ENCODE data around the gene TVP23C. TPM values are rescaled to one million over a fixed set of nuclear protein-coding genes. Genes with fewer than 3 reads are reported as not detected.

TVP23C gene
- total RNA-seq, 2 donors from 2014 or later, result 30.7 to 73.2 TPM

DNA sequence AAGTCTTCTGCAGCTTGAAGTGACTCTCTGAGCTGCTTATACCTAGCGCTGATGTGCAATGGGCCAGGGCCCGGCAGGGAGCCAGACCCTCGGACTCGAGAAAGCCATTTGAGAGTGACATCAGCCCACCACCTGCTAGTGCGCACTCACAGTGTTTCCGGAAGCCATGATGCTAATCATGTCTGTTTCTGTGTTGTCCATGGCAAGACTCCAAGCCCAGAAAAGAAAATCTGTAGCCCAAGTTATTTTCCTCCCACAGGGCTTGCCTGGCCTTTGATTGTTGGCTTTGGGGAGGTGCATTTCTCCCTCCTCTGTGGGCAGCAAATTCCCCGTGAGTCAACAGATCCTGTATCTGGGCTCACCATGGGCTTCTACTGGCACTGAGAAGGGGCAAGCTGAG, 94.0 kb downstream of the TVP23C start:
- Histone ChIP-seq H3K9ac (ENCODE audit: extremely low read depth, low read length, poor library complexity, severe bottlenecking) (no peak overlapping the region), H3K4me3 (ENCODE audit: low read length) (no peak overlapping the region), H3K27me3 (ENCODE audit: control insufficient read depth, insufficient read depth, low read length, poor library complexity, severe bottlenecking) (no peaks in the 10 kb centered on the region), H3K36me3 (ENCODE audit: control insufficient read depth, insufficient read depth, low read length) (peaks cover 60% of the 10 kb centered on the region), H3K9me3 (ENCODE audit: control insufficient read depth, low read length) (no peaks in the 10 kb centered on the region), H3K4me1 (ENCODE audit: control insufficient read depth, insufficient read depth, low read length) (peaks cover 6% of the 10 kb centered on the region), H3K27ac (ENCODE audit: low read depth, low read length) (no peak overlapping the region)
- WGBS, 2 experiments (ENCODE audit: insufficient coverage in 1 of 2, insufficient read length in 1 of 2), result 95% methylated on average over 7 of the region's 7 CpGs
- Mint-ChIP-seq H3K4me1 (peaks cover 8% of the 10 kb centered on the region), H3K4me3 (no peak overlapping the region), H3K9me3 (no peaks in the 10 kb centered on the region), H3K27ac (no peak overlapping the region), H3K27me3 (ENCODE audit: insufficient read depth) (no peaks in the 10 kb centered on the region), H3K36me3 (ENCODE audit: low read depth) (peaks cover 26% of the 10 kb centered on the region)
- no peak for DNase-seq
- TF ChIP-seq, protein P1, sequence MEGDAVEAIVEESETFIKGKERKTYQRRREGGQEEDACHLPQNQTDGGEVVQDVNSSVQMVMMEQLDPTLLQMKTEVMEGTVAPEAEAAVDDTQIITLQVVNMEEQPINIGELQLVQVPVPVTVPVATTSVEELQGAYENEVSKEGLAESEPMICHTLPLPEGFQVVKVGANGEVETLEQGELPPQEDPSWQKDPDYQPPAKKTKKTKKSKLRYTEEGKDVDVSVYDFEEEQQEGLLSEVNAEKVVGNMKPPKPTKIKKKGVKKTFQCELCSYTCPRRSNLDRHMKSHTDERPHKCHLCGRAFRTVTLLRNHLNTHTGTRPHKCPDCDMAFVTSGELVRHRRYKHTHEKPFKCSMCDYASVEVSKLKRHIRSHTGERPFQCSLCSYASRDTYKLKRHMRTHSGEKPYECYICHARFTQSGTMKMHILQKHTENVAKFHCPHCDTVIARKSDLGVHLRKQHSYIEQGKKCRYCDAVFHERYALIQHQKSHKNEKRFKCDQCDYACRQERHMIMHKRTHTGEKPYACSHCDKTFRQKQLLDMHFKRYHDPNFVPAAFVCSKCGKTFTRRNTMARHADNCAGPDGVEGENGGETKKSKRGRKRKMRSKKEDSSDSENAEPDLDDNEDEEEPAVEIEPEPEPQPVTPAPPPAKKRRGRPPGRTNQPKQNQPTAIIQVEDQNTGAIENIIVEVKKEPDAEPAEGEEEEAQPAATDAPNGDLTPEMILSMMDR (conservative IDR thresholded peaks at IDR 0.05), result no peak

GRCh38 chr17:15468126-15468525, 95.2 kb downstream of the TVP23C start:
- DNase-seq, result no peak
- Mint-ChIP-seq H3K27me3 (ENCODE audit: insufficient read depth) (no peaks in the 10 kb centered on the region), H3K36me3 (ENCODE audit: low read depth) (peaks cover 30% of the 10 kb centered on the region), H3K4me1 (peaks cover 8% of the 10 kb centered on the region), H3K4me3 (no peak overlapping the region), H3K9me3 (no peaks in the 10 kb centered on the region), H3K27ac (no peak overlapping the region)
- WGBS, 2 experiments (ENCODE audit: insufficient coverage in 1 of 2, insufficient read length in 1 of 2), result 59 to 72% methylated on average over 3 to 4 of the region's 4 CpGs
- Histone ChIP-seq H3K4me3 (ENCODE audit: low read length) (no peak overlapping the region), H3K9ac (ENCODE audit: extremely low read depth, low read length, poor library complexity, severe bottlenecking) (no peak overlapping the region), H3K36me3 (ENCODE audit: control insufficient read depth, insufficient read depth, low read length) (peaks cover 54% of the 10 kb centered on the region), H3K27ac (ENCODE audit: low read depth, low read length) (no peak overlapping the region), H3K4me1 (ENCODE audit: control insufficient read depth, insufficient read depth, low read length) (peaks cover 6% of the 10 kb centered on the region), H3K27me3 (ENCODE audit: control insufficient read depth, insufficient read depth, low read length, poor library complexity, severe bottlenecking) (no peaks in the 10 kb centered on the region), H3K9me3 (ENCODE audit: control insufficient read depth, low read length) (no peaks in the 10 kb centered on the region)
- TF ChIP-seq, protein P1 (conservative IDR thresholded peaks at IDR 0.05), result no peak

- DNase-seq, result no peak
- WGBS, 2 experiments (ENCODE audit: insufficient coverage in 1 of 2, insufficient read length in 1 of 2), result 86 to 88% methylated on average over 1 to 3 of the region's 3 CpGs
- Mint-ChIP-seq H3K36me3 (ENCODE audit: low read depth) (peaks cover 31% of the 10 kb centered on the region), H3K9me3 (peaks cover 1% of the 10 kb centered on the region), H3K4me3 (no peak within 1 kb of the TSS), H3K27ac (no peak within 1 kb of the TSS), H3K4me1 (peaks cover 7% of the 10 kb centered on the region), H3K27me3 (ENCODE audit: insufficient read depth) (no peaks in the 10 kb centered on the region)
- Histone ChIP-seq H3K27ac (ENCODE audit: low read depth, low read length) (no peak within 1 kb of the TSS), H3K9me3 (ENCODE audit: control insufficient read depth, low read length) (peaks cover under 1% of the 10 kb centered on the region), H3K9ac (ENCODE audit: extremely low read depth, low read length, poor library complexity, severe bottlenecking) (no peak within 1 kb of the TSS), H3K36me3 (ENCODE audit: control insufficient read depth, insufficient read depth, low read length) (peaks cover 54% of the 10 kb centered on the region), H3K4me3 (ENCODE audit: low read length) (no peak within 1 kb of the TSS), H3K4me1 (ENCODE audit: control insufficient read depth, insufficient read depth, low read length) (peaks cover 6% of the 10 kb centered on the region), H3K27me3 (ENCODE audit: control insufficient read depth, insufficient read depth, low read length, poor library complexity, severe bottlenecking) (no peaks in the 10 kb centered on the region)
- TF ChIP-seq, protein P1 (conservative IDR thresholded peaks at IDR 0.05), result no peak
Observed at GRCh38 chr17:15467592-15467991, 95.7 kb downstream of the TVP23C start, which contains the start of gene CDRT4. TSS of gene CDRT4 (minus strand) at chr17:15467621. CDS start at chr17:15440238, 27,383 bp downstream.
